CD14-positive monocyte (primary cell): ENCODE data around the gene TENT4B. TPM values are rescaled to one million over a fixed set of nuclear protein-coding genes. Genes with fewer than 3 reads are reported as not detected.
A peak's percentile ranks its signal among the peaks of the same experiment; 100 is the strongest.

Experiments used
- DNase-seq, 3 donors: peaks; one replicate each; pipeline ENCODE4 v3.0.0-alpha.2; 2011 to 2022
- H2AFZ ChIP-seq: 2 replicates; pipeline ENCODE4 v1.6.0; 2012; ENCODE audit warnings: mild to moderate bottlenecking, low read depth, low read length, inconsistent platforms; ENCODE audit not compliant: insufficient read depth, poor library complexity, severe bottlenecking
- H3K27ac ChIP-seq, 2 donors: 1 replicate in 1 of 2; 2 replicates in 1 of 2; pipeline ENCODE4 v1.5.1; 2012 to 2013; ENCODE audit warnings: low read length in 2 of 2, control low read depth in 1 of 2, inconsistent platforms in 1 of 2, low read depth in 1 of 2, mild to moderate bottlenecking in 1 of 2
- H3K27me3 ChIP-seq, 2 donors: one replicate each; pipeline versions ENCODE4 v1.6.0 to v1.6.1; 2011 to 2013; ENCODE audit warnings: low read length in 2 of 2; ENCODE audit not compliant: control insufficient read depth in 2 of 2, insufficient read depth in 2 of 2
- H3K36me3 ChIP-seq, 2 donors: replicated peaks in 1 of 2; 1 replicate in 1 of 2; 2 replicates in 1 of 2; pipeline versions ENCODE4 v1.5.1 to v1.6.1; 2012 to 2013; ENCODE audit warnings: low read length in 2 of 2, control low read depth in 1 of 2, inconsistent platforms in 1 of 2, mild to moderate bottlenecking in 1 of 2; ENCODE audit not compliant: insufficient read depth in 2 of 2, control insufficient read depth in 1 of 2
- H3K4me1 ChIP-seq, 2 donors: 1 replicate in 1 of 2; 2 replicates in 1 of 2; pipeline versions ENCODE4 v1.5.1 to v1.6.1; 2012 to 2013; ENCODE audit warnings: low read length in 2 of 2, control low read depth in 1 of 2, inconsistent platforms in 1 of 2, mild to moderate bottlenecking in 1 of 2, moderate library complexity in 1 of 2; ENCODE audit not compliant: insufficient read depth in 2 of 2, control insufficient read depth in 1 of 2
- H3K4me2 ChIP-seq: replicated peaks from 2 replicates; pipeline ENCODE3; 2012; ENCODE audit warnings: low read length, moderate library complexity, mild to moderate bottlenecking; ENCODE audit not compliant: poor library complexity, severe bottlenecking; ENCODE audit errors: extremely low read depth
- H3K4me3 ChIP-seq, 3 experiments: fragments of 200-600 bp in 1 of 3; sonication (generic) in 1 of 3; replicated peaks in 1 of 3; 1 replicate in 2 of 3; 2 replicates in 1 of 3; pipeline ENCODE4 v1.5.1; 2011 to 2013; ENCODE audit warnings: low read length in 3 of 3, mild to moderate bottlenecking in 3 of 3, control low read depth in 2 of 3, low read depth in 2 of 3, inconsistent platforms in 1 of 3, moderate library complexity in 1 of 3
- H3K79me2 ChIP-seq: 2 replicates; pipeline ENCODE4 v1.6.0; 2012; ENCODE audit warnings: mild to moderate bottlenecking, control low read depth, inconsistent platforms, low read length, moderate library complexity; ENCODE audit not compliant: insufficient read depth
- H3K9ac ChIP-seq: 2 replicates; pipeline ENCODE4 v1.6.0; 2017; ENCODE audit warnings: low read length, mild to moderate bottlenecking; ENCODE audit not compliant: insufficient read depth, poor library complexity, severe bottlenecking
- H3K9me3 ChIP-seq, 2 donors: replicated peaks in 1 of 2; 1 replicate in 1 of 2; 2 replicates in 1 of 2; pipeline versions ENCODE4 v1.5.1 to v1.6.1; 2012 to 2013; ENCODE audit warnings: low read length in 2 of 2, control low read depth in 1 of 2; ENCODE audit not compliant: control insufficient read depth in 1 of 2, insufficient read depth in 1 of 2
- H4K20me1 ChIP-seq: 2 replicates; pipeline ENCODE4 v1.6.0; 2012; ENCODE audit warnings: mild to moderate bottlenecking, low read length, control low read depth, moderate library complexity; ENCODE audit not compliant: insufficient read depth
- H3K27ac Mint-ChIP-seq, 7 donors: one replicate each; pipeline ENCODE4 v1.8.0; 2020; ENCODE audit warnings: mild to moderate bottlenecking in 7 of 7, mixed read lengths in 7 of 7, moderate library complexity in 6 of 7, inconsistent platforms in 2 of 7
- H3K27me3 Mint-ChIP-seq, 3 donors: one replicate each; pipeline ENCODE4 v1.8.0; 2021 to 2022; ENCODE audit warnings: low read depth in 3 of 3, mild to moderate bottlenecking in 3 of 3, mixed read lengths in 3 of 3, moderate library complexity in 3 of 3, inconsistent platforms in 1 of 3
- H3K36me3 Mint-ChIP-seq, 2 donors: one replicate each; pipeline ENCODE4 v1.8.0; 2020; ENCODE audit warnings: mixed read lengths in 2 of 2, inconsistent platforms in 1 of 2, mild to moderate bottlenecking in 1 of 2
- H3K4me1 Mint-ChIP-seq: one replicate; pipeline ENCODE4 v1.8.0; 2020; ENCODE audit warnings: mild to moderate bottlenecking, mixed read lengths
- H3K4me3 Mint-ChIP-seq, 2 donors: one replicate each; pipeline ENCODE4 v1.8.0; 2020; ENCODE audit warnings: mild to moderate bottlenecking in 2 of 2, mixed read lengths in 2 of 2, moderate library complexity in 1 of 2
- H3K9me3 Mint-ChIP-seq, 7 donors: one replicate each; pipeline ENCODE4 v1.8.0; 2020 to 2022; ENCODE audit warnings: mixed read lengths in 7 of 7, mild to moderate bottlenecking in 6 of 7, moderate library complexity in 6 of 7, inconsistent platforms in 2 of 7
- WGBS: methylation state at CpG from one replicate; pipeline ENCODE4 v1.1.5; 2013; ENCODE audit warnings: missing lambda C conversion rate; ENCODE audit not compliant: insufficient coverage; 5-methylcytosine and 5-hydroxymethylcytosine counted together
- intact Hi-C, 2 donors: fragments of 100-400 bp; cut with micrococcal nuclease; formaldehyde crosslinking; loops; one replicate each; pipeline versions ENCODE4 v1.15.0 to v1.15.1; 2023
- polyA plus RNA-seq, 3 donors: library from polyadenylated mRNA; depleted of rRNA in 1 of 3; unstranded in 2 of 3; stranded (reverse) in 1 of 3; fragments of 300-500 nt in 2 of 3; fragments of >200 nt in 1 of 3; fragmentation: Illumina TruSeq in 2 of 3; gene quantifications; 1 replicate in 2 of 3; 2 replicates in 1 of 3; pipeline ENCODE4 v1.2.3, GENCODE V29; 2012 to 2021
- TF ChIP-seq, protein P1 (sequence below): fragments of 200-600 bp; IDR thresholded peaks from one replicate; pipeline ENCODE4 v1.8.0; 2022; ENCODE audit warnings: antibody characterized with exemption, mild to moderate bottlenecking

TENT4B gene
- polyA plus RNA-seq, 3 donors = 1.4 to 9.0 (median 1.7) TPM

GRCh38 chr16:50275098-50275415 lies 122.0 kb downstream of the TENT4B start:
- Histone ChIP-seq H3K27ac (peak overlapping the region; percentile 93 to 97), H3K4me3 (peak overlapping the region; percentile 67 to 86 (median 68)), H3K4me1 (peaks cover 95% of the 10 kb centered on the region in 2 donors), H3K4me2 (peak overlapping the region; percentile 97), H3K36me3 (no peaks in the 10 kb centered on the region), H3K79me2 (peaks cover 99% of the 10 kb centered on the region), H3K9me3 (no peaks in the 10 kb centered on the region), H3K9ac (peak overlapping the region; percentile 86), H2AFZ (no peak overlapping the region), H3K27me3 (no peaks in the 10 kb centered on the region), H4K20me1 (peaks cover 8% of the 10 kb centered on the region)
- Mint-ChIP-seq H3K27me3 (no peaks in the 10 kb centered on the region), H3K27ac (peak overlapping the region; percentile 98 to 100 (median 100)), H3K9me3 (peaks cover 0 to 4% (median 0%) of the 10 kb centered on the region in 7 donors), H3K36me3 (peaks cover 12 to 38% of the 10 kb centered on the region in 2 donors), H3K4me1 (peaks cover 91% of the 10 kb centered on the region), H3K4me3 (peak overlapping the region; percentile 99 to 100)
- TF ChIP-seq, protein P1, sequence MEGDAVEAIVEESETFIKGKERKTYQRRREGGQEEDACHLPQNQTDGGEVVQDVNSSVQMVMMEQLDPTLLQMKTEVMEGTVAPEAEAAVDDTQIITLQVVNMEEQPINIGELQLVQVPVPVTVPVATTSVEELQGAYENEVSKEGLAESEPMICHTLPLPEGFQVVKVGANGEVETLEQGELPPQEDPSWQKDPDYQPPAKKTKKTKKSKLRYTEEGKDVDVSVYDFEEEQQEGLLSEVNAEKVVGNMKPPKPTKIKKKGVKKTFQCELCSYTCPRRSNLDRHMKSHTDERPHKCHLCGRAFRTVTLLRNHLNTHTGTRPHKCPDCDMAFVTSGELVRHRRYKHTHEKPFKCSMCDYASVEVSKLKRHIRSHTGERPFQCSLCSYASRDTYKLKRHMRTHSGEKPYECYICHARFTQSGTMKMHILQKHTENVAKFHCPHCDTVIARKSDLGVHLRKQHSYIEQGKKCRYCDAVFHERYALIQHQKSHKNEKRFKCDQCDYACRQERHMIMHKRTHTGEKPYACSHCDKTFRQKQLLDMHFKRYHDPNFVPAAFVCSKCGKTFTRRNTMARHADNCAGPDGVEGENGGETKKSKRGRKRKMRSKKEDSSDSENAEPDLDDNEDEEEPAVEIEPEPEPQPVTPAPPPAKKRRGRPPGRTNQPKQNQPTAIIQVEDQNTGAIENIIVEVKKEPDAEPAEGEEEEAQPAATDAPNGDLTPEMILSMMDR = no peak
- DNase-seq = no peak
- intact Hi-C loops = loop anchor here (5.0 to 10.0 kb wide), 3 partner anchors 180 to 467 kb away; partner anchors contain the start of genes CYLD (in 1 of the 2) and NOD2 (in 1 of the 2)
- WGBS = 100% methylated on average over 1 of the region's 3 CpGs

DNA sequence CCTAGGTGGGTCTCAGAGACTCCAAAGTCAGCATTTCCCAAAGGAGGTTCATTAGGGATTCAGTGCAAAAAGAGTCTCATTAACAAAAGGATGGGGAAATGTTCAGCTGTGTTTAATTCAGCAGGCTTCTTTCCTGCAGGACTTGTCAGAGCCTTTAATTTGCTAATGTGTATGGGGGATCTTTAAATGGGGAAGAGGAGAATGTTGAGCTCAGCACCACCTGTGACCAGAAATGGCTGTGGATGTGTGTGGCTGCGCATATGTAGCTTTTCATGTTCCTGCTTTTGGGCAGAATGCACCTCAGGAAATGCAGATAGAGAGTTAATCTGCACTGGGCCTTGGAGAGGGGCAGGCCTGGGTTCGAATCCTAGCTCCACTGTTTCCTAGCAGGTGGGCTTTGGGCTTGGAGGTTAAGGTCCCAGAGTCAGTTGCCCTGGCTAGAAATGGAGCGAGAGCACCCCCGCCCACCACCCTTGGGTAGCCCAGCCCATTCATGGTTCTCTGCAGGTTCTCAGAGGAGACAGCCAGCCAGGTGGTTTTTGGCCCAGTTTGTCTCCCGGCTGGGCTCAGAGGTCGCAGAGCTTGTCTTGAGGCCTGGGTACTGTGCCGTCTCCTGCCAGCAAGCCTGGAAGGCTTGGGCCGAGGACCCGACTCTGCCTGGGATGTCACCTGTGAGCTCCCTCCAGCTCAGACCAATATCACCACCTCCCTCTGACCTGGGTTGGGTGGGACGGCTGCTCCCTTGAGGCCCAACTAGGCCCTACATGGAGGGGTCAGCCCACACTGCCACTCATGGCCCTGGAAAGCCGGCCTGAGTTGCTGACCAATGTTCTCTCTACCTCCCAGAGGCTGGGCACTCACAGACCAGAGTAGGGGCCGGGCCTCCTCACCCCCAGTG lies 122.6 kb downstream of the TENT4B start:
- Histone ChIP-seq H3K9me3 (no peaks in the 10 kb centered on the region), H3K79me2 (peaks cover 99% of the 10 kb centered on the region), H3K9ac (peak overlapping the region; percentile 86), H3K4me2 (peak overlapping the region; percentile 97), H4K20me1 (peaks cover 8% of the 10 kb centered on the region), H3K4me1 (peaks cover 95% of the 10 kb centered on the region in 2 donors), H3K4me3 (peak overlapping the region; percentile 67 to 86 (median 68)), H3K36me3 (no peaks in the 10 kb centered on the region), H3K27me3 (no peaks in the 10 kb centered on the region), H3K27ac (peak overlapping the region; percentile 93 to 97), H2AFZ (no peak overlapping the region)
- Mint-ChIP-seq H3K4me1 (peaks cover 91% of the 10 kb centered on the region), H3K9me3 (peaks cover 0 to 4% (median 0%) of the 10 kb centered on the region in 7 donors), H3K27ac (peak overlapping the region; percentile 98 to 100 (median 100)), H3K4me3 (peak overlapping the region; percentile 99 to 100), H3K36me3 (peaks cover 12 to 43% of the 10 kb centered on the region in 2 donors), H3K27me3 (no peaks in the 10 kb centered on the region)
- WGBS = 64% methylated on average over 10 of the region's 12 CpGs
- DNase-seq = no peak
- intact Hi-C loops = loop anchor here (5.0 to 10.0 kb wide), 3 partner anchors 181 to 467 kb away; partner anchors contain the start of genes CYLD (in 1 of the 2) and NOD2 (in 1 of the 2)
- TF ChIP-seq, protein P1 = no peak
